Upper lobe of left lung (tissue), 4 donors: ENCODE results near the gene RASSF6.

Source experiments
- POLR2A ChIP-seq, 4 donors: fragments of 450-650 bp; IDR thresholded peaks; one replicate each; pipeline ENCODE4 v1.5.1; 2016 to 2017; ENCODE audit warnings: antibody characterized with exemption in 4 of 4, mild to moderate bottlenecking in 2 of 4
- POLR2AphosphoS5 ChIP-seq, 2 donors: sonication (generic); formaldehyde crosslinking; IDR thresholded peaks; one replicate each; pipeline ENCODE4 v1.5.1; 2017; ENCODE audit warnings: antibody characterized with exemption in 2 of 2
- TF ChIP-seq, protein P1 (sequence below), 6 experiments: fragments of 450-650 bp in 4 of 6; fragments of 200-600 bp in 2 of 6; sonication (generic) in 2 of 6; IDR thresholded peaks; one replicate each; pipeline ENCODE4 v1.5.1; 2016 to 2019; ENCODE audit warnings: antibody characterized with exemption in 6 of 6

DNA sequence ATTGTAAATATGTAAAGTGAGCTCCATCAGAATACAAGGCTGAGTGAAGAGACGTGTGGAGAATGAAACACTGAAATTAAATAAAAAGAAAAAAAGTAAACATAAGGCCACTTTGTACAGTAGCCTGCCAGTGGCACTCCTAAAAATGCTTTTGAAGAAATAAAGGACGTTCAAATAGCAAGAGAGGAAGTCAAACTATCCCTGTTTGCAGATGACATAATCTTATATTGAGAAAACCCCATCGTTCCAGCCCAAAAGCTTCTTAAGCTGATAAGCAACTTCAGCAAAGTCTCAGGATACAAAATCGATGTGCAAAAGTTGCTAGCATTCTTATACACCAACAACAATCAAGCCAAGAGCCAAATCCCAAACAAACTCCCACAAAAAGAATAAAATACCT is 24.2 kb downstream of the RASSF6 start:
- TF ChIP-seq, protein P1, sequence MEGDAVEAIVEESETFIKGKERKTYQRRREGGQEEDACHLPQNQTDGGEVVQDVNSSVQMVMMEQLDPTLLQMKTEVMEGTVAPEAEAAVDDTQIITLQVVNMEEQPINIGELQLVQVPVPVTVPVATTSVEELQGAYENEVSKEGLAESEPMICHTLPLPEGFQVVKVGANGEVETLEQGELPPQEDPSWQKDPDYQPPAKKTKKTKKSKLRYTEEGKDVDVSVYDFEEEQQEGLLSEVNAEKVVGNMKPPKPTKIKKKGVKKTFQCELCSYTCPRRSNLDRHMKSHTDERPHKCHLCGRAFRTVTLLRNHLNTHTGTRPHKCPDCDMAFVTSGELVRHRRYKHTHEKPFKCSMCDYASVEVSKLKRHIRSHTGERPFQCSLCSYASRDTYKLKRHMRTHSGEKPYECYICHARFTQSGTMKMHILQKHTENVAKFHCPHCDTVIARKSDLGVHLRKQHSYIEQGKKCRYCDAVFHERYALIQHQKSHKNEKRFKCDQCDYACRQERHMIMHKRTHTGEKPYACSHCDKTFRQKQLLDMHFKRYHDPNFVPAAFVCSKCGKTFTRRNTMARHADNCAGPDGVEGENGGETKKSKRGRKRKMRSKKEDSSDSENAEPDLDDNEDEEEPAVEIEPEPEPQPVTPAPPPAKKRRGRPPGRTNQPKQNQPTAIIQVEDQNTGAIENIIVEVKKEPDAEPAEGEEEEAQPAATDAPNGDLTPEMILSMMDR (IDR thresholded peaks at IDR 0.05), result no peak
- TF ChIP-seq POLR2A (IDR thresholded peaks at IDR 0.05) (no peak), POLR2AphosphoS5 (IDR thresholded peaks at IDR 0.05) (no peak)
